H1 (cell line): ENCODE results near the gene FOXO4. TPM values are rescaled to one million over a fixed set of nuclear protein-coding genes. Genes with fewer than 3 reads are reported as not detected.

Source experiments
- CTCF ChIA-PET: fragments of 300-600 bp; sonication (Branson Sonifier 250); formaldehyde crosslinking; loops from one replicate; lab custom pipeline; 2021; ENCODE audit not compliant: partially characterized antibody; lab: Charles Lee
- POLR2A ChIA-PET: fragments of 300-600 bp; sonication (Branson Sonifier 250); formaldehyde crosslinking; loops from one replicate; lab custom pipeline; 2021; ENCODE audit warnings: inconsistent platforms; ENCODE audit not compliant: partially characterized antibody; lab: Charles Lee
- DNase-seq, 2 experiments: peaks; one replicate each; pipeline versions ENCODE4 v3.0.0 to v3.0.0-alpha.2; 2010 to 2022; ENCODE audit warnings: low spot score in 2 of 2, low read depth in 1 of 2, mixed read lengths in 1 of 2
- FAIRE-seq: peaks from 2 replicates; lab custom pipeline; 2011; peaks lifted over from hg19 to GRCh38; lab: Jason Lieb, UNC
- H2AFZ ChIP-seq: 2 replicates; pipeline ENCODE4 v1.8.1; 2012; ENCODE audit warnings: low read length, inconsistent platforms
- H2AK5ac ChIP-seq: 2 replicates; pipeline ENCODE4 v1.6.1; 2013; ENCODE audit warnings: low read depth, low read length
- H2BK120ac ChIP-seq: replicated peaks from 2 replicates; pipeline ENCODE3; 2013; ENCODE audit warnings: low read depth, low read length, inconsistent platforms
- H2BK12ac ChIP-seq: 2 replicates; pipeline ENCODE4 v1.6.1; 2013; ENCODE audit warnings: low read depth, low read length
- H2BK15ac ChIP-seq: 2 replicates; pipeline ENCODE4 v1.6.1; 2013; ENCODE audit warnings: low read length
- H2BK20ac ChIP-seq: 2 replicates; pipeline ENCODE4 v1.6.1; 2013; ENCODE audit warnings: low read length
- H2BK5ac ChIP-seq: 2 replicates; pipeline ENCODE4 v1.6.1; 2013; ENCODE audit warnings: low read depth, low read length
- H3K14ac ChIP-seq: 2 replicates; pipeline ENCODE4 v1.6.1; 2013; ENCODE audit warnings: inconsistent platforms; ENCODE audit not compliant: insufficient read length
- H3K18ac ChIP-seq: 2 replicates; pipeline ENCODE4 v1.6.1; 2013; ENCODE audit warnings: low read length; ENCODE audit errors: extremely low read depth
- H3K23ac ChIP-seq: 2 replicates; pipeline ENCODE4 v1.6.1; 2013; ENCODE audit warnings: inconsistent platforms; ENCODE audit not compliant: insufficient read length
- H3K23me2 ChIP-seq: 2 replicates; pipeline ENCODE4 v1.6.1; 2013; ENCODE audit warnings: low read depth, low read length
- H3K27ac ChIP-seq: 2 replicates; pipeline ENCODE4 v1.6.1; 2011; ENCODE audit warnings: low read depth, low read length, inconsistent platforms
- H3K27me3 ChIP-seq, 4 experiments: replicated peaks in 1 of 4; 1 replicate in 1 of 4; 2 replicates in 3 of 4; pipeline versions ENCODE4 v1.6.1 to v1.8.1; 2011 to 2013; ENCODE audit warnings: low read length in 3 of 4, mild to moderate bottlenecking in 3 of 4, inconsistent platforms in 2 of 4, mixed read lengths in 2 of 4, moderate library complexity in 1 of 4; ENCODE audit not compliant: control insufficient read depth in 3 of 4, insufficient read depth in 3 of 4; ENCODE audit errors: extremely low read depth in 1 of 4
- H3K36me3 ChIP-seq, 4 experiments: 2 replicates each; pipeline versions ENCODE4 v1.6.1 to v1.8.1; 2011 to 2013; ENCODE audit warnings: mild to moderate bottlenecking in 4 of 4, low read length in 3 of 4, moderate library complexity in 2 of 4, control low read depth in 1 of 4, inconsistent platforms in 1 of 4; ENCODE audit not compliant: insufficient read depth in 4 of 4, control insufficient read depth in 2 of 4
- H3K4ac ChIP-seq: replicated peaks from 2 replicates; pipeline ENCODE3; 2013; ENCODE audit warnings: low read length, low read depth, mixed read lengths, inconsistent platforms; ENCODE audit not compliant: insufficient read length
- H3K4me1 ChIP-seq, 4 experiments: replicated peaks in 1 of 4; 1 replicate in 1 of 4; 2 replicates in 3 of 4; pipeline versions ENCODE4 v1.6.1 to v1.8.1; 2011 to 2013; ENCODE audit warnings: low read length in 3 of 4, inconsistent platforms in 2 of 4, mixed read lengths in 1 of 4; ENCODE audit not compliant: insufficient read depth in 4 of 4, control insufficient read depth in 3 of 4
- H3K4me2 ChIP-seq, 2 experiments: 2 replicates each; pipeline versions ENCODE4 v1.6.1 to v1.8.1; 2011 to 2013; ENCODE audit warnings: low read depth in 2 of 2, low read length in 2 of 2, control low read depth in 1 of 2, inconsistent platforms in 1 of 2, mild to moderate bottlenecking in 1 of 2; ENCODE audit not compliant: insufficient read depth in 1 of 2
- H3K4me3 ChIP-seq, 4 experiments: fragments of 200-600, 300-600 bp in 1 of 4; sonication (generic), shearing (Covaris generic), sonication (Bioruptor Twin) in 1 of 4; 2 replicates each; pipeline versions ENCODE4 v1.5.1 to v1.8.1; 2011 to 2016; ENCODE audit warnings: low read length in 4 of 4, low read depth in 3 of 4, control low read depth in 2 of 4, inconsistent platforms in 2 of 4, mild to moderate bottlenecking in 2 of 4, mixed read lengths in 1 of 4, moderate library complexity in 1 of 4; ENCODE audit not compliant: insufficient read depth in 2 of 4; ENCODE audit errors: extremely low read depth in 1 of 4
- H3K56ac ChIP-seq: replicated peaks from 2 replicates; pipeline ENCODE3; 2013; ENCODE audit warnings: low read depth, mild to moderate bottlenecking, mixed read lengths, low read length, inconsistent platforms; ENCODE audit not compliant: insufficient read length
- H3K79me1 ChIP-seq: 2 replicates; pipeline ENCODE4 v1.6.1; 2013; ENCODE audit warnings: low read depth, low read length, control low read depth
- H3K79me2 ChIP-seq, 2 experiments: 2 replicates each; pipeline versions ENCODE4 v1.6.1 to v1.8.1; 2012 to 2013; ENCODE audit warnings: low read length in 2 of 2, mild to moderate bottlenecking in 2 of 2, inconsistent platforms in 1 of 2; ENCODE audit not compliant: insufficient read depth in 2 of 2, control insufficient read depth in 1 of 2
- H3K9ac ChIP-seq, 4 experiments: replicated peaks in 1 of 4; 1 replicate in 1 of 4; 2 replicates in 3 of 4; pipeline versions ENCODE4 v1.6.1 to v1.8.1; 2011 to 2013; ENCODE audit warnings: low read depth in 3 of 4, low read length in 3 of 4, control low read depth in 2 of 4, mild to moderate bottlenecking in 2 of 4, moderate library complexity in 2 of 4, inconsistent platforms in 1 of 4; ENCODE audit errors: extremely low read depth in 1 of 4
- H3K9me3 ChIP-seq, 2 experiments: 2 replicates each; pipeline versions ENCODE4 v1.6.1 to v1.8.1; 2012 to 2013; ENCODE audit warnings: mild to moderate bottlenecking in 2 of 2, moderate library complexity in 2 of 2, control low read depth in 1 of 2, inconsistent platforms in 1 of 2, low read depth in 1 of 2, low read length in 1 of 2, mixed read lengths in 1 of 2; ENCODE audit not compliant: insufficient read depth in 2 of 2
- H4K20me1 ChIP-seq, 2 experiments: replicated peaks in 1 of 2; 2 replicates each; pipeline versions ENCODE3 to v1.8.1; 2011 to 2013; ENCODE audit warnings: inconsistent platforms in 2 of 2, low read length in 2 of 2, mild to moderate bottlenecking in 1 of 2; ENCODE audit not compliant: insufficient read depth in 2 of 2, control insufficient read depth in 1 of 2
- H4K5ac ChIP-seq: 2 replicates; pipeline ENCODE4 v1.6.1; 2013; ENCODE audit warnings: low read length, low read depth, mixed read lengths, inconsistent platforms; ENCODE audit not compliant: insufficient read length
- H4K8ac ChIP-seq: 2 replicates; pipeline ENCODE4 v1.8.0; 2013; ENCODE audit warnings: mild to moderate bottlenecking, moderate library complexity, low read length, inconsistent platforms; ENCODE audit not compliant: insufficient read depth; ENCODE audit errors: extremely low read depth
- H4K91ac ChIP-seq: replicated peaks from 2 replicates; pipeline ENCODE3; 2013; ENCODE audit warnings: low read length, mixed read lengths, inconsistent platforms; ENCODE audit not compliant: insufficient read length
- GTF2F1 ChIP-seq: IDR thresholded peaks from 2 replicates; pipeline ENCODE4 v1.6.1; 2012; ENCODE audit warnings: low read depth, low read length, improper control_type of control experiment, borderline replicate concordance
- WGBS, 2 experiments: shearing (Covaris generic) in 1 of 2; methylation state at CpG; one replicate each; pipeline versions ENCODE4 v1.1.6 to v1.1.7; 2013 to 2015; ENCODE audit warnings: low lambda C conversion rate in 2 of 2, mixed read lengths in 2 of 2, inconsistent platforms in 1 of 2, low coverage in 1 of 2, missing lambda C conversion rate in 1 of 2; ENCODE audit not compliant: insufficient replicate concordance in 2 of 2, insufficient coverage in 1 of 2, insufficient read length in 1 of 2; ENCODE audit errors: extremely low coverage in 1 of 2, missing lambda C conversion rate in 1 of 2; 5-methylcytosine and 5-hydroxymethylcytosine counted together
- polyA plus RNA-seq, 7 experiments: library from polyadenylated mRNA; depleted of rRNA in 3 of 7; stranded (reverse) in 5 of 7; unstranded in 2 of 7; fragments of >200 nt in 5 of 7; fragments of 200-250 nt in 2 of 7; gene quantifications; 1 replicate in 5 of 7; 2 replicates in 1 of 7; 4 replicates in 1 of 7; pipeline versions ENCODE4 v1.2.1 to v1.2.3, GENCODE V29; 2011 to 2013; ENCODE audit warnings: missing spikeins in 2 of 7, mixed read lengths in 2 of 7
- total RNA-seq: library from RNA; stranded (reverse); fragmentation: NEBNext Ultra II Directional; extraction: Animal tissue kit (Norgen Biotek cat#: 25700); gene quantifications from 2 replicates; pipeline ENCODE4 v1.2.1, GENCODE V29; 2021
- TF ChIP-seq, protein P1 (sequence below): IDR thresholded peaks from 2 replicates; pipeline ENCODE4 v1.6.1; 2012; ENCODE audit warnings: low read length, inconsistent platforms

FOXO4 gene
- total and polyA plus RNA-seq, 2 of the 8 experiments (the other 6 are each of a cell fraction or from before 2014, with no cell fraction given): 12.3 to 57.4 TPM

DNA sequence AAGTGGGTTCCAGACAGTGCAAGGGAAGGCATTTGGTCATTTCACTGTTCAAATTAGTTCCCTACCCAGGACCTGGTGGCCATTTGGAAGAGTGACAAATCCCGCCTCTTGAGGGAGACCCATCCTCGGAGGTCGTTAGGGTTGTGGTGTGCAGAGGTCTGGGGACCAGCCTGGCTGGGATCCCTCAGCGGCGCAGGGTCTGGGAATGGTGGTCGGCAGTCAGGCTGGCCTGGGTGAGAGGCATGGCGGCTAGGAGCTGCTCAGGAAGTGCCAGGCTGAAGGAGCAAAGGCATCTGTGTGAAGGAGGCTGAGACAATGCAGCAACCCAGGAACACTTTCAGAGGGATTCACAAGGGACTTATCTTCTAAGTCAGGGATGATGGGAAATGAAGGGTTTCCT lies 55.7 kb downstream of the FOXO4 start:
- Histone ChIP-seq H3K36me3 (peaks cover 0 to 2% (median under 1%) of the 10 kb centered on the region in 4 experiments; a peak in 4 of 8 replicates), H2BK12ac (no peak overlapping the region), H3K27me3 (no peaks in the 10 kb centered on the region), H3K79me1 (no peaks in the 10 kb centered on the region), H3K9me3 (no peaks in the 10 kb centered on the region), H3K4ac (no peak overlapping the region), H3K23me2 (no peaks in the 10 kb centered on the region; the same call in 1 of the 2 replicates), H4K5ac (no peak overlapping the region), H3K9ac (no peak overlapping the region), H3K18ac (no peak overlapping the region), H3K14ac (no peak overlapping the region), H4K20me1 (no peaks in the 10 kb centered on the region), H3K23ac (no peak overlapping the region), H3K27ac (no peak overlapping the region), H2BK20ac (no peak overlapping the region), H2AFZ (no peak overlapping the region), H2AK5ac (no peak overlapping the region), H4K8ac (no peak overlapping the region; the same call in 1 of the 2 replicates), H3K4me3 (no peak overlapping the region), H2BK15ac (no peak overlapping the region), H4K91ac (no peak overlapping the region), H3K4me2 (no peak overlapping the region), H2BK5ac (no peak overlapping the region), H3K4me1 (peaks cover under 1 to 8% (median 3%) of the 10 kb centered on the region in 4 experiments; a peak in 6 of 7 replicates), H2BK120ac (no peak overlapping the region), H3K79me2 (no peaks in the 10 kb centered on the region), H3K56ac (no peak overlapping the region)
- DNase-seq (no peak), FAIRE-seq (no peak)
- 94% methylated on average over 7 of the region's 7 CpGs; no CpG with 5 or more reads in 1 of the 2 experiments for WGBS, 2 experiments
- ChIA-PET POLR2A (no interaction called here), CTCF (interaction anchor here (1.3 kb wide), 1 partner anchor 22 kb away, joined by 3 read pairs; no protein-coding TSS in a partner anchor)
- TF ChIP-seq GTF2F1: no peak
- TF ChIP-seq, protein P1, sequence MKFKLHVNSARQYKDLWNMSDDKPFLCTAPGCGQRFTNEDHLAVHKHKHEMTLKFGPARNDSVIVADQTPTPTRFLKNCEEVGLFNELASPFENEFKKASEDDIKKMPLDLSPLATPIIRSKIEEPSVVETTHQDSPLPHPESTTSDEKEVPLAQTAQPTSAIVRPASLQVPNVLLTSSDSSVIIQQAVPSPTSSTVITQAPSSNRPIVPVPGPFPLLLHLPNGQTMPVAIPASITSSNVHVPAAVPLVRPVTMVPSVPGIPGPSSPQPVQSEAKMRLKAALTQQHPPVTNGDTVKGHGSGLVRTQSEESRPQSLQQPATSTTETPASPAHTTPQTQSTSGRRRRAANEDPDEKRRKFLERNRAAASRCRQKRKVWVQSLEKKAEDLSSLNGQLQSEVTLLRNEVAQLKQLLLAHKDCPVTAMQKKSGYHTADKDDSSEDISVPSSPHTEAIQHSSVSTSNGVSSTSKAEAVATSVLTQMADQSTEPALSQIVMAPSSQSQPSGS: no peak
